Jurkat, Clone E6-1 (cell line): Measurements from ENCODE around the gene OR2D2. TPM values are rescaled to one million over a fixed set of nuclear protein-coding genes. Genes with fewer than 3 reads are reported as not detected.
"Not testable (repeated sequence)": the region's sequence is repeated elsewhere in the genome, so short reads cannot be mapped to it uniquely, and the experiment has no call there.

ENCODE experiments used
- DNase-seq: peaks from one replicate; pipeline ENCODE4 v3.0.0-alpha.2; 2011; ENCODE audit warnings: low read depth, low spot score
- H3K4me3 ChIP-seq: 2 replicates; pipeline ENCODE4 v1.5.1; 2011; ENCODE audit warnings: mild to moderate bottlenecking, low read length, control low read depth, moderate library complexity
- polyA plus RNA-seq: library from polyadenylated mRNA; unstranded; fragments of >200 nt; gene quantifications from one replicate; pipeline ENCODE4 v1.2.1, GENCODE V29; 2012; ENCODE audit warnings: missing spikeins; ENCODE audit not compliant: insufficient read length, insufficient read depth

OR2D2 gene
- not detected for polyA plus RNA-seq

DNA sequence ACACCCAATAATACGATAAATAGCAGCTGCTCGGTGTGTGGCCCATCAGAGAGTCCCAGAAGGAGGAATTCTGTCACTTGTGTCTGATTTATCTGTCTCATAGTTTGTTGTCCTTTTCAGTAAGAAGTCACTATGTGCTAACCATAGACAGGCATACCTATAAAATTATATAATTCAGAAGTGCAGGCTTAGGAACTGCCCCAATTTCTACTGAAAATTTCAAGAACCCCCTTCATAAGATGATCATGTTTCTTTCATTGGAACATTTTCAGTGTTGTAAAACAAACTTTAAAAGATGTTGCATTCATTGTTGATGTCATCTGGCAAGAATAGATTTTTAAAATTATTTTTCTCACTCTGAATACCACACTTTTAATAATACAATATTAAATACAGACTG lies at the start of gene OR2D2:
Gene OR2D2 (minus strand): TSS at position 101 of the 400 bp plus-strand sequence. CDS start 0 bp downstream, at position 101.
- no peak for DNase-seq
- H3K4me3 ChIP-seq = no peak within 1 kb of the TSS

GRCh38 chr11:6941970-6942369 lies 49.7 kb upstream of the OR2D2 start:
- DNase-seq = no peak

DNA sequence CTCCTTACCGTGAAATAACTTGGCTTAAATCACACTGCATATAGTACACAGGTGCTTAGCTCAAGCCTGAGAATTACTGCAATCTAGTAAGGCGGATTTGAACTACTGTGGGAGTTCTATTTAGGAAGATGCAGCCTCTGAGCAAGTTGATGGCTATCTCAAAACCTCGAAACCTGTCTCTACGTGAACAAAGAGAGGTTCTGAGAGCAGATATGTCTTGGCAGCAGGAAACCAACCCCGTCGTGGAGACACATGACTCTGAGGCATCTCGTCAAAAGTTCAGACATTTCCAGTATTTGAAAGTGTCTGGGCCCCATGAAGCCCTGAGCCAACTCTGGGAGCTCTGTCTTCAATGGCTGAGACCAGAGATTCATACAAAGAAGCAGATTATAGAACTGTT lies 39.8 kb upstream of the OR2D2 start:
- DNase-seq = peak; percentile 39
- H3K4me3 ChIP-seq = no peak overlapping the region

More at GRCh38 chr11:6941970-6942369, 49.7 kb upstream of the OR2D2 start:
- no peak overlapping the region for H3K4me3 ChIP-seq

DNA sequence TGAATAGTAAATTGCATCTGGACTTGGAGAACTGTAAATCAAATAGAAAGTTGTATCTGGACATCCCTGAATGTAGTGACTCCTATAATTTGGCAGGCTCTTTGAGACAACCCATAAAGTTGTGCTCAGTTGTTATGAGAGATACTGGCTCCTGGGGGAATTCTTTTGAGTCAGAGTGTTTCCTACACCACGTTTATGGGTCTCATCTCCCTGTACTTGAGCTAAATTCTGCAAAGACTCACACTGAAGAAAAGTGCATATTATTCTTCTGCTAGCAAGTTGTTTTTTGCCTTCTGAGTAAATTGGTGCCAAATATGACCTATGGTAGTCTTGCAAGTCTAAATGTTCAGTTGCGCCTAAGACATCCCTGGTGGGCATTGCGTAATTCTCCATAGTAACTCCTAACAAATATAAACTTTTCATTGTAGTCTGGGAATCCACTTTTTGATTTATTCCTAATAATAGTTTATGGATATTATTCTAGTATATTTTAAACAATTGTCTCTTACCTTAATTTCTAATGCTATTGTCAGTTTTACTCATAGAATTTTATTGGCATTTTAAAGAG lies 38.9 kb upstream of the OR2D2 start:
- no peak overlapping the region for H3K4me3 ChIP-seq
- no peak for DNase-seq

DNA sequence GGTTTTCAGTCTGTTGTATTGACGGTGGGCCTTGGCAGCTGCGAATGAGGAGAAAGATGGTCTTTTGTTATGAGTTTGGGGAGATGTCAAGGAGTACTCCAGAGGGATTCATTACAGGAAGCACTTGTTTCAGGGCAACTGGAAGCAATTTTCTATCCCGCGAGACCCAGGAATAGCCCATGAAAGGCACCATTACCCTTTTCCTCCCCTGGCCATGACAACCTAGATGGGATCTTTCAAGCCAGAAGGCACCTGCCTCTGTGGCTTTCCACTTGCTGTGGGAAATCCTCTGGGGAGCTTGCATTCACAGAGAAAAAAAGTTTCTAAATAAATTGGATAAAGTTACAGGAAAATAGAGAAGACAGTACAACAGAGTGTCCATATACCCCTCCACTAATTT lies 36.6 kb upstream of the OR2D2 start:
- no peak overlapping the region for H3K4me3 ChIP-seq
- DNase-seq = no peak

DNA sequence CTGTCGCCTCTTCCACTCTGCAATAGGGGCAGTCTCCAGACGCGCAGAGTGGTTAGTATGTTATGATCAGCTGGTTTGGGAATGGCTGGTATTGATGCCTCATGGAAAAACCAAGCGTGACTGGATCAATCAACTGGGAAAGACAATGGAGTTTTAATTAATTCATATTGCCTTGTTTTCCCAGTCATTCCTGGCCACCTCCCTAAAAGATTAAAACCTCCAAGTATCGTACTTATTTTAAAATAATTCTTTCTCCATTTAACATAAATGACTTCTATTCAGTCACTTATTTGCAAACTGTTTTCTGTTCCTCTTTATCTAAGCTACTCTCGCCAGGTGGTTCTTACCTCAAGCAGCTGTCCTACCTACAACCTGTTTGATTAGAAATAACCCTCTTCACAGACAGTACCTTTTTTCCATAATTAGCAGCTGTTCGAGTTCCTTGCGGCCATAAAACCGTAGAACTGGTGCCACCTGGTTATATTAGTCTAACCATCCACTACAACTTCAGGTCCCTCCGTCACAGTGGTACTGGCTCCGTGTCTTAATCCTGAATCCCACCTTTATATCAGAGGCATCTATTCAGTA lies 34.8 kb upstream of the OR2D2 start:
- no peak for DNase-seq
- no peak overlapping the region for H3K4me3 ChIP-seq

GRCh38 chr11:6926208-6927029 lies 34.1 kb upstream of the OR2D2 start, which contains the start of gene ZNF215:
ZNF215 (plus strand) TSS chr11:6926426; CDS start chr11:6932273, 5,847 bp downstream.
- DNase-seq = no peak
- no peak within 1 kb of the TSS for H3K4me3 ChIP-seq

DNA sequence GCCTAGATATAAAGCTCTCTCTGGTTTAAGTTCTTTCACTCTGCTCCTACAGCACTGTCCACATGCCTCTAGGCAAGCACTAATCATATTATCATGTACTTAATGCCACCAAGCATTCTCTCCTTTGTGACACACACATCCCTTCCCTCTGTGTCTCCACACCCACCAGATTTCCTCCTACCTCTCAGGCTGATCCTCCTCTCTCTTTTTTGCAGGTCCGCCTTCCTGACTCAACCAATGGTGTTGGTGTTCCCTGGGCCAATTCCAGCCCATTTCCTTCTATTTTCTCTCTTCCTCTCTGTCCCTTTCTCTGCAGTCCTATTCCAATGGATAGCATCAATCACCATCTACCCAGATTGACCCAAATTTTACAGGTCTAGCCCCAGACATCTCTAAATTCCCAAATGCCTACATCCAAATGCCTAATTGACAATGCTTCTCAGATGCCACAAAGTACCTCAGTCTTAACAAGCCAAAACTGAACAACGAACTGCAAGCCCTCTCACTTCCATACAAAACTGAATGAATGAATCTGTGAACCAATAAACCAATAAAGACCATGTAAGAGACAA lies 33.4 kb upstream of the OR2D2 start:
- no peak overlapping the region for H3K4me3 ChIP-seq
- DNase-seq = no peak

DNA sequence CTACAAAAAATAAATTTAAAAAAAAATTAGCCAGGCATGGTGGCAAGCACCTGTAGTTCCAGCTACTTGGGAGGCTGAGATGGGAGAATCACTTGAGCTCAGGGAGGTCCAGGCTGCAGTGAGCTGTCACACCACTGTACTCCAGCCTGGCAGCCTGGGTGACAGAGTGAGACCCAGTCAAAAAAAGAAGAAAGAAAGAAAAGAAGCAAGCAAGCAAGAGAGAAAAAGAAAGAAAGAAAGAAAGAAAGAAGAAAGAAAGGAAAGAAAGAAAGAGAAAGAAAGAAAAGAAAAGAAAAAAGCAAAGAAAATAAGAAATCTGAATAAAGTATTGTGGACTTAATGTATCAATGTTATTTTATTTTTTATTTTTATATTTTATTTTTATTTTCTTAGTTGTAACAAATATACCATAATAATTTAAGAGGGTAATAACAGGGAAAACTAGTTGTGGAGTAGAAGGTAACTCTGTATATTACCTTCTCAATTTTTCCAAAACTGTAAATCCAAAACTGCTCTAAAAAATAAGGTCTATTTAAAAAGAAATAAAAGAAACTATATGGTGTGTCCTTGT lies 32.8 kb upstream of the OR2D2 start:
- DNase-seq = no peak
- H3K4me3 ChIP-seq = no peak overlapping the region

DNA sequence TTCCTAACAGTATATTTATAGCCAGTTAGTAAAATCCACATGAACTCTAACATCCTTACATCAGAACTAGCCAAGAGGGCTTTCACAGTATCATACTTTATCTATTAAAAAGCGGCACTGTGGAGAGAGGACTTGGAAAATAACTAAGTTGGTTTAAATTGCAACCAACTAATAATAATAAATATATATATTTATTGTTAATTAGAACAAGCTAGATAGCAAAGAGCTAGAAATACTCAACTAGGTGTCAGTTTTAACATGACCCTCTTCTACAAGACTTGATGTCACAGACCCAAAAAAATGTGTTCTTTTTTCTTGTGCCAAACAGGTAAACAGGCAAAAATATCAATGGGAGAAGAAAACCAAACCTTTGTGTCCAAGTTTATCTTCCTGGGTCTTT lies 28.4 kb upstream of the OR2D2 start, which contains the start of gene OR2D3:
Gene OR2D3 (plus strand): TSS at position 301 of the 400 bp plus-strand sequence. CDS start 0 bp downstream, at position 301.
- DNase-seq = no peak
- H3K4me3 ChIP-seq = no peak within 1 kb of the TSS

DNA sequence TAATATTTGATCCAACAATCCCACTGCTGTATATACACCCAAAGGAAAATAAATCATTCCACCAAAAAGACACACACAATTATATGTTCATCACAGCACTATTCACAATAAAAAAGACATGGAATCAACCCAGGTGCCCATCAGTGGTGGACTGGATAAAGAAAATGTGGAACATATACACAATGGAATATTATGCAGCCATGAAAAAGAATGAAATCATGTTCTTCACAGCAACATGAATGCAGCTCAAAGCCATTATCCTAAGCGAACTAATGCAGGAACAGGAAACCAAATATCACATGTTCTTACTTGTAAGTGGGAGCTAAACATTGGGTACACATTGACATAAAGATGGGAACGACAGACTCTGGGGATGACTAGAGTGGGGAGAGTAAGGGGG lies 27.4 kb upstream of the OR2D2 start:
- DNase-seq = no peak
- H3K4me3 ChIP-seq = no peak overlapping the region

- no peak for DNase-seq
- H3K4me3 ChIP-seq = no peak overlapping the region
Observed at GRCh38 chr11:6911948-6912347, 19.6 kb upstream of the OR2D2 start.

GRCh38 chr11:6911378-6911777 lies 19.1 kb upstream of the OR2D2 start:
- H3K4me3 ChIP-seq = no peak overlapping the region
- DNase-seq = no peak

- H3K4me3 ChIP-seq, DNase-seq: not testable (repeated sequence)
Observed at GRCh38 chr11:6904804-6905203, 12.5 kb upstream of the OR2D2 start.

- H3K4me3 ChIP-seq = no peak overlapping the region
- no peak for DNase-seq
Observed at GRCh38 chr11:6900327-6900999, 8.2 kb upstream of the OR2D2 start.

GRCh38 chr11:6898911-6899310 lies 6.6 kb upstream of the OR2D2 start:
- no peak for DNase-seq
- no peak overlapping the region for H3K4me3 ChIP-seq

GRCh38 chr11:6895010-6895409 lies 2.7 kb upstream of the OR2D2 start:
- DNase-seq = no peak

DNA sequence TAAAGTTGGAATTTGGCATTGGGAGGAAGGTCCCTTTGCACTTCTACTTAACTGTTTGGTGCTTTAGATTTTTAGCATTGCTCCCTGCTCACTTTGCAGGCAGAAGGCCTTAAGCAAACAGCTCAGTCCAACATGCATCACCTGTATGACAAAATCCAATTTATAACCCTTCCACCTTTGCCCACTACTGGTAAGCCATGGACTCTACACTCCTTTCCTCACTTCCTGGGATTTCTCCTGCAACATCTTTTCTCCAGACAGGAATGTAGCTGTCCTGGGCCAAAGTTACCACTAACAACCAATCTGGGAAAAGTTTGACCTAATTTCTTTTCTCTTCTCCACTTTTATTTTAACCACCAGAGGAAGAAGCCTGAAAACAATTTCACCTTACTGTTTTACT lies 1.8 kb upstream of the OR2D2 start:
- DNase-seq = no peak
- H3K4me3 ChIP-seq = no peak overlapping the region

More at GRCh38 chr11:6895010-6895409, 2.7 kb upstream of the OR2D2 start:
- no peak overlapping the region for H3K4me3 ChIP-seq

DNA sequence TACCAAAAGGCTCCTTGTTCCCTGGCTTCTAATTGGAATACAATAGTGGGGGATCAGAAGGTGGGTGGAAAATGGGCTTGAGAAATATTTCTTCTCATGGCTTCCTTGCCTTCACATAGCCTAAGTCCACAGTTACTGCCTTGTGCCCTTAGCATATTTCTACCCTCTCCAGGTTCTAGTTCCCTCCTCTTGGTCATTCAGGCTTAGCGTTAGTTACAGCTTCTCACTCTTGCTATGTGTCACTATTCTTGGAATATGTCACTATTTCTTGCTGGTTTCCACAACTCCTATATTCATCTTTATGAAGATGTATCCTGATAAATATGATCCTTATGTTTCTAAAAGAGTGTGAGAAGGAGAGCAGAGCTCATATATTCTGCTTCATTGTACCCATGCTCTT lies 2.5 kb downstream of the OR2D2 start:
- no peak overlapping the region for H3K4me3 ChIP-seq
- no peak for DNase-seq
